LNCAP (cell line): ENCODE data around the gene DAP.

Source experiments
- TF ChIP-seq, protein P1 (sequence below): fragments of 450-650 bp; IDR thresholded peaks from 2 replicates; pipeline ENCODE4 v1.5.1; 2017; ENCODE audit warnings: mild to moderate bottlenecking

DAP gene

DNA sequence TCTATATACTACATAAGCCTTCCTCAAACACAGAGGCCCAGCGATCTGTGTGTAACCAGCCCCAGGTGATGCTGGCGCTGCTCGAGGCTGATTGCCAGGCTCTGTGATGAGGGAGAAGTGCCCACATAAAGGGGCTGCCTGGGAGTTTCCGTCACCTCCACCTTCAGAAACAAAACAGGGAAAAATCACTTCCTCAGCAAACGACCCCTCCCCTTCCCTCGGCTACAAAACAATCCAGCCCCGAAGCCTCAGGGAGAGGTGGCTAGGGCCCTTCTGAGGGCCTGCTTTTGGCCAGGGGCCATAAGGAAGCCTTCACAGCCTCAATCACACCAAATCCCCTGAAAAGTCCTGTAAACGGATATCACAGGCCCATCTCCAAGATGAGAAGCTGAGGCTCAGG lies 51.1 kb downstream of the DAP start:
- TF ChIP-seq, protein P1, sequence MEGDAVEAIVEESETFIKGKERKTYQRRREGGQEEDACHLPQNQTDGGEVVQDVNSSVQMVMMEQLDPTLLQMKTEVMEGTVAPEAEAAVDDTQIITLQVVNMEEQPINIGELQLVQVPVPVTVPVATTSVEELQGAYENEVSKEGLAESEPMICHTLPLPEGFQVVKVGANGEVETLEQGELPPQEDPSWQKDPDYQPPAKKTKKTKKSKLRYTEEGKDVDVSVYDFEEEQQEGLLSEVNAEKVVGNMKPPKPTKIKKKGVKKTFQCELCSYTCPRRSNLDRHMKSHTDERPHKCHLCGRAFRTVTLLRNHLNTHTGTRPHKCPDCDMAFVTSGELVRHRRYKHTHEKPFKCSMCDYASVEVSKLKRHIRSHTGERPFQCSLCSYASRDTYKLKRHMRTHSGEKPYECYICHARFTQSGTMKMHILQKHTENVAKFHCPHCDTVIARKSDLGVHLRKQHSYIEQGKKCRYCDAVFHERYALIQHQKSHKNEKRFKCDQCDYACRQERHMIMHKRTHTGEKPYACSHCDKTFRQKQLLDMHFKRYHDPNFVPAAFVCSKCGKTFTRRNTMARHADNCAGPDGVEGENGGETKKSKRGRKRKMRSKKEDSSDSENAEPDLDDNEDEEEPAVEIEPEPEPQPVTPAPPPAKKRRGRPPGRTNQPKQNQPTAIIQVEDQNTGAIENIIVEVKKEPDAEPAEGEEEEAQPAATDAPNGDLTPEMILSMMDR: no peak

DNA sequence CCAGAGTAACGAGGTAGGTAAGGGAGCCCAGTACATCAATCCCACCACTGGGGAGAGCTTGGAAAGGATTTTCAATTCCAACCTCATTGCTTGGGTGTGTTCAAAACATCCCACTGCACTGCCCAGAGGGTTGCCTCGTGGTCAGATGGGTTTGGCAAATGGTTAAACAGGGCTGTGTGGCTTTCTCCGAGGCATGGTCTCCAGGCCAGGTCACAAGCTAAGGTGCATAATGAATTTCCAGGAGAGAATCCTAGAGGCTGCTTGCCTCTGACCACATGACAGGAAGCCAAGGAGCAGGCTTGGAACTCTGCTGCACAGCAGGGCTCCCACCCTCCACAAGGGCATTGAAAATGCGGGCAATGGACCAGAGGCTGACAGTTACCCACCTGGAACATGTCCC lies 51.6 kb downstream of the DAP start:
- TF ChIP-seq, protein P1: no peak

DNA sequence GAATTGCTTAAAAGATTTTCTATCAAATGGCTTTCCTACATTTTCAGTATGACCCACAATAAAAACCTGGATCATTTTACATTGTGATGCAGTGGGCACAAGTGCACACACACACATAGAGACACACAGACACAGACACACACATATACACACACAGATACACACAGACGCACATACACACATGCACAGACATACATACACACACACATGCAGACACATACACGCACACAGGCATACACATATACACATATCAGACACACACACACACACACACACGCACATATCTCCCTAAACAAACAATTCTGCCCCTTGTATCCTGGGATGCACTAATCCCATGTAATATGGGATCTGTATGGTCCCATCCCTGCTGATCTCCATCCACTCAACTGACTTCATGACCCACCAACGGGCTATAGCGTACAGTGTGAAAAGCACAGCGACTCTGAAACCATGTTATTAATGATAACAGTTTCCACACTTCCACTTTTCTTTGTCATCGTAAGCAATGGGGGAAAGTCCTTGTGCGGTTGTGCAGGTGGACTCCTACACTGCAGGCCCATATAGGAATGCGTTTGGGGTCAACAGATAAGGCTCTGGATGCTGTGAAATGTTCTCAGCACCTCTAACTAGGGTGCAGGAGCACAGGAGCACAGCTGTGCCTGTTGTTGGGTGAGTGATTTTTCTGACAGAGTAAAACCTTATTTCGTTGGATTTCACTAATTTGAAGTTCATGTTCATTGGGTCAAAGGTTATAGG lies 52.7 kb downstream of the DAP start:
- TF ChIP-seq, protein P1: no peak

DNA sequence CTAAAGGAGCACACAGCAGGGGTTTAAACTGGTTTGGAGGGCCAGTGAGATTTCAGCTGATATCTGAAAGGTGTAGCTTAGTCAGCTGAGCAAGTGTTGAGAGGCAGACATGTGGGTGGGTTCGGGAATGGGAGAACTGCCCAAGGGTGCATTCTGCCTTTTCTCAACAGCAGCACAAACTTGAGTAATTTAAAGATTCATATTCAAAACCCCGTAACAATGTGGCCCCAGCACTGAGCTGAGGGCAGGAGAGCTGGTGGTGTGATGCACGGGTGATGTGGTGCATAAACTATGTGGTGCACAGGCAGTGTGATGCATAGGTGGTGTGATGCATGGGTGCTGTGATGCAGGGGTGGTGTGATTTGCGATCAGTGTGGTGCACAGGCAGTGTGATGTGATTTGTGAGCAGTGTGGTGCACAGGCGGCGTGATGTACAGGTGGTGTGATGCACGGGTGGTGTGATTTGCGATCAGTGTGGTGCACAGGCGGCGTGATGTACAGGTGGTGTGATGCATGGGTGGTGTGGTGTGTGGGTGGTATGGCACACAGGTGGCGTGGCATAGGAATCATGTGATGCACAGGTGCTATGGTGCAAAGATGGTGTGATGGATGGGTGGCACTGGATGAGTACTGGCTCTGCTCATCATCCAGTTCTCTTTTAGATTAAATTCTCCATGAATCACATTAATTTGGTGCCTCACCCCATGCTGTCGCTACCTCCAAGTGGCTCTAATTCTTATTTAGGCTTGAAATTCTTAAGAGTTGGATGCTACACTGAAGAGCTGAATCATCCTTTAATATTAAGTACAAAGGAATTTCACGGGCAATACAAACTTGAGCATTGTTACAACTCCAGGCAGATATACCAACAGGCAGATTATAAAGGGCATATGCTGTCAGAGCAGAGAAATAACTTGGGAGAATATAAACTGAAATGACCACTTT lies 53.6 kb downstream of the DAP start:
- TF ChIP-seq, protein P1: no peak

DNA sequence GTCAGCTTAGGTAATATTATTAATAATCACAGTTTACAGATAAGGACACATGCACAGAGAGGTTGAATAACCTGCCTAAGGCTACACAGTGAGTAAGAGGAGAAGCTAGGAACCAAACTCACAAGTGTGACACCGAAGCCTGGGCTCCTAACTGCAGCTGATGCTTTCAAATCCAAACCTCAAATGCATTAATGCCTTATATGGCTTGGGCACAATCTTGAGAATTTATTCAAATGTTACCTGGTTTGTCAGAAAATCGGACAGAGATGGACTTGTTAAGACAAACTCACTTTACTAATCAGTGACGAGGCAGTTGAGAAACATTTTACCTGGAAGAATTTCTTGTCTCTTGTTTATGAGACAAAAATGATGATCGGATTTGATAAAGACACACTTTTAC lies 54.7 kb downstream of the DAP start:
- TF ChIP-seq, protein P1: no peak

DNA sequence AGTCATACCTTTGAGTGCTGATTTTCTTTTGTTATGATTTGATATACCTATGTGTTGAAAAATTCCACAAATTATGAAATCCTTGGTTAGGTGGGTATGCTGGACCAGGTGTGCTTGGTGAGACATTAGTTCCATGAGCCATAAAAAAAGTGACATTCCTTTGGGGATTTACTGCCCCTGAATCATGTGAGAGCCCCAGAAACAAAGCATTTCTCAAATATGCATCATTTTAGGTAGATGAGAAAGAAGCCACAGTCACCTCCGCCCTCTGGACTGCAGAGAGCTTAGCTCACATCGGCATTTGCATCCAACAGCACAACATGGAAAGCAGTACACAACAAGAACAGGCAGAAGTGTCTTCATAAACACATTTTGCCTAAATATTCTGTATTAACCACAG lies 55.3 kb downstream of the DAP start:
- TF ChIP-seq, protein P1: no peak

DNA sequence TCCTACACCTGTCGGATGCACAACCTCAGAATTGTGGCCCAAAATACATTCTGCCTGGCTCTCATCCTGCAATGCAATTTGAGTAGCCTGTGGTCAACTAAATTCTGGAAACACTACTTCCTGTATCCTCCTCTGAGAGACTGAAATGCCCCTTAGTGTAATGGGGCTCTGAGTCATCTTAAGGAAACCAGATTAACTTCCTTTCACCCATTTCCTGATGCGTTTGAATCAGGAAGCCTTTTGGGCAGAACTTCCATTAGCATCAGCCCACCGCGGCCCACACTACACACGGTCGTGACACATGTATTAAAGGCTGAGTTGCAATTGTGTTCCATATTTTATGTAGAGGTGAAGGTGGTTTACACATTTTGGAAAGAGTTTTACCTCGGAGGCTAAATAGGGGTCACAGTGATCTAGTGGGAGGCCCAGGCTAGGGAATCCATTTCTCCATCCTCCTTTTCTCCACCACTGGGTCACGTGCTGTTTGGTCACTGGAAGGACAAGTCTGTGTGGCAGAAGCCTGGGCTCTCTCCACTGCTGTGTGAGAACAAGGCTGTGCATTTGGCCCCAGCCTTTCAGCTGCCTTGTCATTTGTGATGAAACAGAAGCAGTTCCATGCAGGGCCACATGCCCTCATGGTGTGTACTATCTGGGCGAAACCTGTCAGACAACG lies 55.9 kb downstream of the DAP start:
- TF ChIP-seq, protein P1: no peak
